Measurements from ENCODE around the gene WDFY2.

GRCh38 chr13:51550151-51550550, 34.1 kb upstream of the WDFY2 start:
- no peak for TF ChIP-seq EZH2 (IDR thresholded peaks at IDR 0.05)
- no peak for TF ChIP-seq POLR2AphosphoS5 (IDR thresholded peaks at IDR 0.05; ENCODE audit: borderline replicate concordance, low read depth, low read length)
